HepG2 (cell line): Measurements from ENCODE around the gene FETUB. TPM values are rescaled to one million over a fixed set of nuclear protein-coding genes. Genes with fewer than 3 reads are reported as not detected.

Source experiments
- ATAC-seq: fragments of 200-7000 bp; cut with Tn5 transposase; 3 replicates; pipeline ENCODE4 v1.9.1; 2020; ENCODE audit warnings: mild to moderate bottlenecking, moderate library complexity
- BruUV-seq: library from RNA; stranded (reverse); fragments of 400-500 nt; replicated peaks from 2 replicates; lab custom pipeline; 2021; lab: Mats Ljungman, UMichigan
- CTCF ChIA-PET: fragments of 300-600 bp; formaldehyde crosslinking; extraction: SDS; loops from one replicate; lab custom pipeline; 2021; ENCODE audit warnings: low total read pairs, inconsistent platforms, low intra/inter-chr PET ratio; lab: Yijun Ruan, JAX
- POLR2A ChIA-PET: fragments of 350-600 bp; sonication (Branson Sonifier 250); formaldehyde crosslinking; loops from one replicate; lab custom pipeline; 2020; ENCODE audit warnings: antibody characterized with exemption, inconsistent platforms; lab: Yijun Ruan, JAX
- DNase-seq: peaks from one replicate; pipeline ENCODE4 v3.0.0-alpha.2; 2015; ENCODE audit warnings: low spot score
- FAIRE-seq: peaks from 3 replicates; lab custom pipeline; 2011; peaks lifted over from hg19 to GRCh38; lab: Jason Lieb, UNC
- H2AFZ ChIP-seq: one replicate; pipeline ENCODE4 v1.6.1; 2011; ENCODE audit warnings: low read length, inconsistent platforms
- H3K27ac ChIP-seq: fragments of 300-600 bp; 3 replicates; pipeline ENCODE4 v1.8.0; 2011; ENCODE audit warnings: mixed run types, mild to moderate bottlenecking, mixed read lengths, low read length, inconsistent platforms; ENCODE audit not compliant: insufficient read depth; ENCODE audit errors: extremely low read length
- H3K27me3 ChIP-seq, 2 experiments: fragments of 200-600 bp in 1 of 2; 2 replicates in 1 of 2; 3 replicates in 1 of 2; pipeline versions ENCODE4 v1.6.0 to v1.8.0; 2011; ENCODE audit warnings: low read length in 2 of 2, mild to moderate bottlenecking in 2 of 2, moderate library complexity in 2 of 2, inconsistent platforms in 1 of 2; ENCODE audit not compliant: insufficient read depth in 2 of 2, control insufficient read depth in 1 of 2
- H3K36me3 ChIP-seq, 2 experiments: fragments of 200-600 bp in 1 of 2; replicated peaks in 1 of 2; 2 replicates in 1 of 2; 3 replicates in 1 of 2; pipeline versions ENCODE4 v1.5.1 to v1.8.0; 2011; ENCODE audit warnings: low read length in 2 of 2, inconsistent platforms in 1 of 2; ENCODE audit not compliant: insufficient read depth in 2 of 2, control insufficient read depth in 1 of 2
- H3K4me1 ChIP-seq: 2 replicates; pipeline ENCODE4 v1.5.1; 2012; ENCODE audit warnings: low read length, inconsistent platforms; ENCODE audit not compliant: insufficient read depth
- H3K4me2 ChIP-seq: 2 replicates; pipeline ENCODE4 v1.6.0; 2011; ENCODE audit warnings: low read depth, low read length, inconsistent platforms
- H3K4me3 ChIP-seq, 3 experiments: fragments of 200-600 bp in 1 of 3; sonication (generic), shearing (Covaris generic) in 1 of 3; replicated peaks in 1 of 3; 2 replicates each; pipeline ENCODE4 v1.5.1; 2011 to 2016; ENCODE audit warnings: low read length in 3 of 3, inconsistent platforms in 2 of 3, low read depth in 2 of 3, mild to moderate bottlenecking in 2 of 3, control low read depth in 1 of 3, mixed read lengths in 1 of 3; ENCODE audit not compliant: insufficient read depth in 1 of 3
- H3K79me2 ChIP-seq: one replicate; pipeline ENCODE4 v1.6.1; 2011; ENCODE audit warnings: low read length, inconsistent platforms; ENCODE audit not compliant: insufficient read depth
- H3K9ac ChIP-seq: 2 replicates; pipeline ENCODE4 v1.6.0; 2011; ENCODE audit warnings: mild to moderate bottlenecking, low read depth, low read length, inconsistent platforms; ENCODE audit not compliant: insufficient read depth
- H3K9me3 ChIP-seq: 2 replicates; pipeline ENCODE4 v1.5.1; 2012; ENCODE audit warnings: mild to moderate bottlenecking, low read length
- H4K20me1 ChIP-seq: 2 replicates; pipeline ENCODE4 v1.6.0; 2011; ENCODE audit warnings: inconsistent platforms, mild to moderate bottlenecking, low read length, moderate library complexity; ENCODE audit not compliant: insufficient read depth
- DNMT1 ChIP-seq: sonication (generic); formaldehyde crosslinking; IDR thresholded peaks from 2 replicates; pipeline ENCODE4 v1.5.1; 2020; ENCODE audit warnings: mild to moderate bottlenecking, missing genetic modification reagents
- FOXA3 ChIP-seq: IDR thresholded peaks from 2 replicates; pipeline ENCODE4 v1.6.1; 2016; ENCODE audit warnings: missing genetic modification reagents, missing compliant biosample characterization
- NFE2L2 ChIP-seq: fragments of 150-350 bp; IDR thresholded peaks from 2 replicates; pipeline ENCODE4 v1.6.1; 2014; ENCODE audit warnings: low read length
- PREB ChIP-seq: sonication (generic); formaldehyde crosslinking; IDR thresholded peaks from 2 replicates; pipeline ENCODE4 v1.4.0; 2020; ENCODE audit warnings: missing genetic modification reagents
- ZBTB7B ChIP-seq: sonication (generic); formaldehyde crosslinking; IDR thresholded peaks from 2 replicates; pipeline ENCODE4 v1.4.0; 2020; ENCODE audit warnings: missing genetic modification reagents
- ZNF3 ChIP-seq: IDR thresholded peaks from 2 replicates; pipeline ENCODE4 v1.7.0; 2017; ENCODE audit warnings: inconsistent platforms
- ZNF317 ChIP-seq: sonication (generic); formaldehyde crosslinking; IDR thresholded peaks from 2 replicates; pipeline ENCODE4 v1.5.0; 2020; ENCODE audit warnings: mild to moderate bottlenecking, missing genetic modification reagents
- WGBS: methylation state at CpG from one replicate; pipeline ENCODE4 v1.1.6; 2017; ENCODE audit warnings: low lambda C conversion rate; 5-methylcytosine and 5-hydroxymethylcytosine counted together
- in situ Hi-C: cut with HindIII; loops from 2 replicates; pipeline ENCODE4 v1.10.0; 2017; ENCODE audit warnings: low pct_unique_long_range_greater_than_20kb; ENCODE audit not compliant: extremely low pct_ligation_motif_present
- intact Hi-C: fragments of 100-400 bp; cut with micrococcal nuclease; formaldehyde crosslinking; loops from one replicate; pipeline ENCODE4 v1.10.0; 2022; ENCODE audit not compliant: unreplicated experiment
- polyA plus RNA-seq, 8 experiments: library from polyadenylated mRNA; depleted of rRNA in 3 of 8; stranded (reverse) in 7 of 8; unstranded in 1 of 8; fragments of >200 nt; fragmentation: Illumina TruSeq in 4 of 8; extraction: Trizol in 4 of 8; gene quantifications; 2 replicates each; pipeline versions ENCODE4 v1.2.1 to v1.2.3, GENCODE V29; 2011 to 2016; ENCODE audit warnings: low read depth in 4 of 8, missing spikeins in 1 of 8, mixed read lengths in 1 of 8; ENCODE audit not compliant: insufficient read depth in 1 of 8
- total RNA-seq, 5 experiments: library from RNA; depleted of rRNA; stranded (reverse); fragments of >200 nt; fragmentation: Illumina TruSeq; extraction: Trizol; gene quantifications; 2 replicates each; pipeline ENCODE4 v1.2.3, GENCODE V29; 2016; ENCODE audit warnings: low read depth in 1 of 5
- TF ChIP-seq, protein P1 (sequence below): sonication (generic); formaldehyde crosslinking; IDR thresholded peaks from 2 replicates; pipeline ENCODE4 v1.4.0; 2020; ENCODE audit warnings: mild to moderate bottlenecking, missing genetic modification reagents
- TF ChIP-seq, protein P2 (sequence below): sonication (generic); formaldehyde crosslinking; IDR thresholded peaks from 2 replicates; pipeline ENCODE4 v1.4.0; 2020; ENCODE audit warnings: mild to moderate bottlenecking, missing genetic modification reagents

The FETUB gene
- total and polyA plus RNA-seq, 2 of the 13 experiments (the other 11 are each of a cell fraction or from before 2014, with no cell fraction given), result 2.1 to 4.4 TPM

DNA sequence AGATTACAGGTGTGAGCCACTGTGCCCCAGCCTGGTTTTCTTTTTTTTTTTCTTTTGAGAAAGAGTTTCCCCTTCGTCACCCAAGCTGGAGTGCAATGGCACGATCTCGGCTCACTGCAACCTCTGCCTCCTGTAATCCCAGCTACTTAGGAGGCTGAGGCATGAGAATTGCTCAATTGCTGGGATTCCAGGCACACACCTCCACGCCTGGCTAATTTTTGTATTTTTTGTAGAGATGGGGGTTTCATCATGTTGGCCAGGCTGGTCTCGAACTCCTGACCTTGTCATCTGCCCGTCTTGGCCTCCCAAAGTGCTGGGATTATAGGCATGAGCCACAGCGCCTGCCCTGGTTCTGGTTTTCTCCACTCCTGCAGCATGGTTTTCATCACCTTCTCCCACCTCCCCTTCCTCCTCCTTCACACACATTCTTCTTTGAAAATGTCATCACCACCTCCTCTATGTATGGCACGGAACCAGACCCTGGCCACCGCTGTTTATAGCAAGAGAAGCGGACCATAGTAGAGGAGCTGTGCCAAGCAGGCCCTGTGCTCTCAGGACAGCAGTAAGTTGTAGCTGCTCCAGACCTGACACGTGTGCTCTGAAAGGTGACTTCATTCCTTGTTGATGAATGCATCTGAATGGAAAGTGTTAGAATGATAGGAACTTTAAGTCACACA lies 42.0 kb upstream of the FETUB start (continued):
- TF ChIP-seq, protein P1, sequence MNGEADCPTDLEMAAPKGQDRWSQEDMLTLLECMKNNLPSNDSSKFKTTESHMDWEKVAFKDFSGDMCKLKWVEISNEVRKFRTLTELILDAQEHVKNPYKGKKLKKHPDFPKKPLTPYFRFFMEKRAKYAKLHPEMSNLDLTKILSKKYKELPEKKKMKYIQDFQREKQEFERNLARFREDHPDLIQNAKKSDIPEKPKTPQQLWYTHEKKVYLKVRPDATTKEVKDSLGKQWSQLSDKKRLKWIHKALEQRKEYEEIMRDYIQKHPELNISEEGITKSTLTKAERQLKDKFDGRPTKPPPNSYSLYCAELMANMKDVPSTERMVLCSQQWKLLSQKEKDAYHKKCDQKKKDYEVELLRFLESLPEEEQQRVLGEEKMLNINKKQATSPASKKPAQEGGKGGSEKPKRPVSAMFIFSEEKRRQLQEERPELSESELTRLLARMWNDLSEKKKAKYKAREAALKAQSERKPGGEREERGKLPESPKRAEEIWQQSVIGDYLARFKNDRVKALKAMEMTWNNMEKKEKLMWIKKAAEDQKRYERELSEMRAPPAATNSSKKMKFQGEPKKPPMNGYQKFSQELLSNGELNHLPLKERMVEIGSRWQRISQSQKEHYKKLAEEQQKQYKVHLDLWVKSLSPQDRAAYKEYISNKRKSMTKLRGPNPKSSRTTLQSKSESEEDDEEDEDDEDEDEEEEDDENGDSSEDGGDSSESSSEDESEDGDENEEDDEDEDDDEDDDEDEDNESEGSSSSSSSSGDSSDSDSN (CRISPR knock-in tag), result peak; percentile 14; the same call in 1 of the 2 replicates
- TF ChIP-seq FOXA3 (no peak), PREB (CRISPR knock-in tag) (no peak), ZBTB7B (no peak), NFE2L2 (no peak)
- TF ChIP-seq, all 625 proteins: peak for 43

GRCh38 chr3:186598794-186599141 lies 41.4 kb upstream of the FETUB start:
- ChIA-PET CTCF (no interaction called here), POLR2A (interaction anchor here (0.8 to 27.1 kb wide), 7 partner anchors 5 to 626 kb away, joined by 3 to 854 read pairs (median 10); partner anchors contain the start of genes AHSG, DNAJB11, EIF4A2 and TBCCD1)
- DNase-seq (no peak), ATAC-seq (no peak), FAIRE-seq (no peak)
- H2AFZ ChIP-seq, result no peak overlapping the region
- peaks cover 96% of the 10 kb centered on the region for H3K4me1 ChIP-seq
- in situ Hi-C loops (no loop called here), intact Hi-C loops (loop anchor here (1.0 to 2.0 kb wide), 2 partner anchors 8 to 14 kb away; partner anchors contain the start of gene AHSG)
- TSS peak; percentile 92 for BruUV-seq
- peak overlapping the region; percentile 77 for H3K9ac ChIP-seq
- peak overlapping the region; percentile 88 for H3K4me2 ChIP-seq
- no peaks in the 10 kb centered on the region for H4K20me1 ChIP-seq
- peak overlapping the region in 2 of 3 experiments; percentile 11 to 63; a peak in 4 of 6 replicates for H3K4me3 ChIP-seq
- H3K27me3 ChIP-seq, result no peaks in the 10 kb centered on the region
- no peaks in the 10 kb centered on the region for H3K9me3 ChIP-seq
- H3K27ac ChIP-seq, result peak overlapping the region; percentile 95
- 2% methylated on average over 4 of the region's 4 CpGs for whole genome bisulfite sequencing
- H3K36me3 ChIP-seq, result no peaks in the 10 kb centered on the region
- peaks cover 4% of the 10 kb centered on the region for H3K79me2 ChIP-seq
- TF ChIP-seq, protein P2, sequence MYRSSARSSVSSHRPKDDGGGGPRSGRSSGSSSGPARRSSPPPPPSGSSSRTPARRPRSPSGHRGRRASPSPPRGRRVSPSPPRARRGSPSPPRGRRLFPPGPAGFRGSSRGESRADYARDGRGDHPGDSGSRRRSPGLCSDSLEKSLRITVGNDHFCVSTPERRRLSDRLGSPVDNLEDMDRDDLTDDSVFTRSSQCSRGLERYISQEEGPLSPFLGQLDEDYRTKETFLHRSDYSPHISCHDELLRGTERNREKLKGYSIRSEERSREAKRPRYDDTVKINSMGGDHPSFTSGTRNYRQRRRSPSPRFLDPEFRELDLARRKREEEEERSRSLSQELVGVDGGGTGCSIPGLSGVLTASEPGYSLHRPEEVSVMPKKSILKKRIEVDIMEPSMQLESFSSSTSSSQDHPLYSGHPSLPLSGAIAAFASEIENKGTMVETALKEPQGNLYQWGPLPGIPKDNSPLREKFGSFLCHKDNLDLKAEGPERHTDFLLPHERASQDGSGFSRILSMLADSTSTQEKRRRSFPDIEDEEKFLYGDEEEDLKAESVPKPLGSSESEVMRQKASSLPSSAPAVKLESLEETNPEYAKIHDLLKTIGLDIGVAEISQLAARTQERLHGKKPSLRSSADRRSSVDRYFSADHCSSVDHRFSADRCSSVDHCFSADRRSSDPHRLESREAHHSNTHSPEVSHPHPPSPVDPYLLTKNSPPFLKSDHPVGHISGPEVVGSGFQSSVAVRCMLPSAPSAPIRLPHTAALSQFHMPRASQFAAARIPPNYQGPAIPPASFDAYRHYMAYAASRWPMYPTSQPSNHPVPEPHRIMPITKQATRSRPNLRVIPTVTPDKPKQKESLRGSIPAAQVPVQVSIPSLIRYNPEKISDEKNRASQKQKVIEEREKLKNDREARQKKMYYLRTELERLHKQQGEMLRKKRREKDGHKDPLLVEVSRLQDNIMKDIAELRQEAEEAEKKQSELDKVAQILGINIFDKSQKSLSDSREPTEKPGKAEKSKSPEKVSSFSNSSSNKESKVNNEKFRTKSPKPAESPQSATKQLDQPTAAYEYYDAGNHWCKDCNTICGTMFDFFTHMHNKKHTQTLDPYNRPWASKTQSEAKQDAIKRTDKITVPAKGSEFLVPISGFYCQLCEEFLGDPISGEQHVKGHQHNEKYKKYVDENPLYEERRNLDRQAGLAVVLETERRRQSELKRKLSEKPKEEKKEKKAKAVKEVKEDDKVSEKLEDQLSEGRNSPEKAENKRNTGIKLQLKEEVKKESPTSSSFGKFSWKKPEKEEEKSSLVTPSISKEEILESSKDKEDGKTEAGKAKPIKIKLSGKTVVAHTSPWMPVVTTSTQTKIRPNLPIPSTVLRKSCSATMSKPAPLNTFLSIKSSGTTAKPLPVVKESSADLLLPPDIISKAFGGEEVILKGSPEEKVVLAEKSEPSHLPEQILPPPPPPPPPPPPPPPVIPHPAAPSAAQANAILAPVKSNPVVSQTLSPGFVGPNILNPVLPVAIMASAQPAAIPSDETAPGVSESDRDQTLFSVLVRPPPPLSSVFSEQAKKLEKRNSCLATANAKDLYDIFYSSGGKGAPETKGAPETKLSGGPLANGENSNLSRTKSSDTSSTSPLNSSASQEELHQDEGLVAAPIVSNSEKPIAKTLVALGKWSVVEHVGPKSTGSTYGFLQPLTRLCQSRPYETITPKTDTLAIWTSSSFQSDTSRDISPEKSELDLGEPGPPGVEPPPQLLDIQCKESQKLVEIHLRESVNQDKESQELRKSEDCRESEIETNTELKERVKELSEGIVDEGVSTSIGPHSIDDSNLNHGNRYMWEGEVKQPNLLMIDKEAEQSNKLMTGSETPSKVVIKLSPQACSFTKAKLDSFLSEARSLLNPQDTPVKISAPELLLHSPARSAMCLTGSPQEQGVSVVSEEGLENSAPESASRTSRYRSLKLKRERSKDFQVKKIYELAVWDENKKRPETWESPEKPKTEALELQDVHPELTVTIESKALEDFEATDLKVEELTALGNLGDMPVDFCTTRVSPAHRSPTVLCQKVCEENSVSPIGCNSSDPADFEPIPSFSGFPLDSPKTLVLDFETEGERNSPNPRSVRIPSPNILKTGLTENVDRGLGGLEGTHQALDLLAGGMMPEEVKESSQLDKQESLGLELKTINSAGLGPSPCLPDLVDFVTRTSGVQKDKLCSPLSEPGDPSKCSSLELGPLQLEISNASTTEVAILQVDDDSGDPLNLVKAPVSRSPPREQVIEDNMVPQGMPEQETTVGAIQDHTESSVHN (CRISPR knock-in tag), result no peak
- 0 out of 2 replicates have a peak, but pooled peaks have one; percentile 9 for TF ChIP-seq ZNF3 (CRISPR knock-in tag)
- TF ChIP-seq ZNF317 (CRISPR knock-in tag), result 0 out of 2 replicates have a peak, but pooled peaks have one; percentile 16
- TF ChIP-seq DNMT1 (CRISPR knock-in tag), result 0 out of 2 replicates have a peak, but pooled peaks have one; percentile 43
